DMS53 treated with DMSO at 0.1 percent for 48 hours (cell line): ENCODE measurements around the gene PITPNM3.

ENCODE experiments used
- DNase-seq: peaks from one replicate; lab custom pipeline; 2025; ENCODE audit not compliant: unreplicated experiment; lab: John Stamatoyannopoulos, UW

Gene PITPNM3

DNA sequence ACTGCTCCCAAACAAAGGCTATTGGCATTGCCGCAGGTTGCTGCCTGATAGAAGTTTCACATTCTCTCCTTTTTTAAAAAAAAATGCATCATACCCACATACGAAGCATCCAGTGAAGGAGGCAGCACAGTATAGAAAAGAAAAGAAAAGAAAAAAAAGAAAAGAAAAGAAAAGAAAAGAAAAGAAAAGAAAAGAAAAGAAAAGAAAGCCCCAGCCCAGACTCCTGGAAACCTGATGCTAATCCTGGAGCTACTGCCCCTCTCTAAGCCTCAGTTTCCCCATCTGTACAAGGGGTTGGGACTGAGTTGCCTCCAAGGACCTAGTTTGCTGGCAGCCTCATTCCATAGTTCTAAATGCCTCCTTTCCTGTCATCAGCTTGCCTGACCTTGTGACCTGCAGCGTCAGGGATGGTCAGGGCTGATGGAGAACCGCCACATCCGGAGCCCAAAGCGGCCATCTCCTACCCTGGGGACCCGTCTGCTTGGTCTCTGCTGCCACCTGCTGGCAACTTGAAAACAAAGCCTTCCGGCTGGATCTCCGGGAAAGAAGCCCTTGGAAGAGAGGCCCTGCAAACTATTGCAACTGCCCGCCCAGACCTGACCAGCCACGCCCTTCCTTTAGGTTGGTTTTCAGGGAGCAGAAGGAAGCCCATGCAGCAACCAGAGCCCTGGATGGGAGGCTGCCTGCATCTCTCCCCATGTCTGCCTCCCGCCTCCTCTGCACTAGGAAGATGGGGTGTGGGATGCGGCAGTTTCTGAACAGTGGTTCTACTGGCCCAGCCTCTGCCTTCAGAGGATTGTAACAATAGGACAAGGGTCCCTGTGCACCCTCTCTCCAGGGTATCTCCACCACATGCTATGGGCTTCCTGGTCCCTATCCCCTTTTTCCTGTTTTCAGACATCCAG is 134.4 kb downstream of the PITPNM3 start:
- peak; percentile 72 for DNase-seq

GRCh38 chr17:6420173-6420641 is 136.1 kb downstream of the PITPNM3 start:
- DNase-seq = no peak

- no peak for DNase-seq
These were observed 140.7 kb downstream of the PITPNM3 start for GRCh38 chr17:6415616-6416015.

DNA sequence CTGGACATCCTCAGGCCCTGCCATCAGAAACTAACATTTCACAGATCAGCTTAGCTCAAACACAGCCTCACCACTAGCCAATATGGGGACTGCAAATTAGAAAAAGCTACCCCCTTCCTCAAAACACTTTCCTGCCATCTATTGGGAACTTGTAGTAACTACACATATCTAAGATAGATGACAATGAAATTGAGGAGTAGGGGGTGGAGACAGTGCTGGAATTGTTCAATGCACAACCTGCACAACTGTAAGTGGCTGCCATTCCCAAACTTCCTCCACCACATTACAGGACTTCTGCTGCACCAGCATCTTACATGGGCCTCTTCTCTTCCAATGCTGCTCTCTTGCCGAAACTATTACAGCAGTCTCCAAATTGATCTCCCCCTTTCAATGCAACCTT is 143.3 kb downstream of the PITPNM3 start:
- DNase-seq = peak; percentile 59

DNA sequence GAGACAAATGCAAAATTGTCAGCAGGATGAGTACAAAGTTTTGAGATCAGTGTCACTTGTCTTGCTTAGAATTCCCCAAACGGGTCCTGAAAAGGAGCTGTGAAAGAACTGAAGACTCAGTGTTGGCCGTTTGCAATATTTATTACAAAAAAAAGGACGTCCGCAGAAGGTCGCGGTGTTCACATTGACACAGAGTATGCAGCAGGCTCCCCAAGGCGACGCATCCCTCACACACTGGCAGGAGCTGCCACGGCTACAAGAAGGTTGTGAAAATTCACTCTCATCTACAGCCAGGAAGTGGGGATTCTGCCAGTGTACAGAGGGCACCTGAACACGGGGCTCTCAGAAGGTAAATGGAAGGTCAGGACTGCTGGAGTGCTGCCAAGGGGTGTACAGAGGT is 147.6 kb downstream of the PITPNM3 start:
- no peak for DNase-seq

GRCh38 chr17:6408276-6408675 is 148.1 kb downstream of the PITPNM3 start:
- DNase-seq = no peak

DNA sequence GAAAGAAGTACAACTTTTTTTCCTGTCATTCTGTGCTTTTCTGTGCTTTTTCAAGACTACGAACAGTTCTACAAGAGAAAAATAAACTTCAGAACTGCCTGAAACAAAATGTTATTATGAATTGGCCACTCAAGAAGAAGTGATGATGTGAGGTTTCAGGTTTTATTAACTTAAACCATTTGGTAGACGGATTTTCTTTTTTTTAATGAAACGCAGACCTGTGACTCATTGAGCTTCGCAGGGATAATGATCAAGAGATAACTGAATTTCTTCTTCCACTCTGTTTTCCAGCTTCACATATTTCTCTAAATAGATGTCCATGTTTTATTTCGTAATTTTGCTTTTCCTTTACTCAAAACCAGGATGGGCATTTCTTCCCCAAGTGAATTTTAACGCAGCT is 154.1 kb downstream of the PITPNM3 start:
- DNase-seq = no peak
